HG03354 (cell line): ENCODE measurements around the gene SOCS6.

Experiments
- ATAC-seq: cut with Tn5 transposase; IDR thresholded peaks from one replicate; pipeline ENCODE4 v1.9.1; 2021; ENCODE audit warnings: mild to moderate bottlenecking; ENCODE audit not compliant: unreplicated experiment, poor library complexity, severe bottlenecking

Gene SOCS6

GRCh38 chr18:70376914-70377258 is 88.0 kb downstream of the SOCS6 start:
- no peak for ATAC-seq

GRCh38 chr18:70377317-70377799 is 88.5 kb downstream of the SOCS6 start:
- no peak for ATAC-seq

GRCh38 chr18:70377857-70378701 is 89.2 kb downstream of the SOCS6 start:
- no peak for ATAC-seq
